Activated CD4-positive, alpha-beta T cell treated with anti-CD3 and anti-CD28 coated beads, Interleukin-10, Interleukin-2, amounts not matched to agents 100 ng/mL and 50 ng/mL, durations not matched to agents 16 hours and 8 hours (primary cell): ENCODE data around the gene NELFA.

Experiments
- DNase-seq: peaks from one replicate; pipeline ENCODE4 v3.0.0-alpha.2; 2020

The NELFA gene

DNA sequence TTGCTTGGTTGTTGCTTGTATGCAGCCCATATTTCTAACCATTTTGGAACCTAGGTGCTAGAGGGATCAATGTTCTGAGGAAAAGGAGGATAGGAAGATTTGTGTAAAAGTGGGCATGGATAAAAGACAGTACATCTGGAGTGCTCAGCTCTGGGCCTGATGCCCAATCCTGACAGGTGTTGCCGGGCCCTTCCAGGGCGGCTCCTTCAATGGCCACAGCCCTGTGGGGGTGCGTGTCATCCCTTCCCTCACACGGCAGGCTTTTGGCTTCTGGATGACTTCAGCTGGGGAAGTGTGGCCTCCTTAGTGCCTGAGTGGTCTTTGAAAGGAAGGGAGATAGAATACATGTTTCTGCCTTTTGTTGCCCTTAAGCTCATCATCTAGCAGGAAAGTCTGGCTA is 47.2 kb downstream of the NELFA start:
- no peak for DNase-seq

DNA sequence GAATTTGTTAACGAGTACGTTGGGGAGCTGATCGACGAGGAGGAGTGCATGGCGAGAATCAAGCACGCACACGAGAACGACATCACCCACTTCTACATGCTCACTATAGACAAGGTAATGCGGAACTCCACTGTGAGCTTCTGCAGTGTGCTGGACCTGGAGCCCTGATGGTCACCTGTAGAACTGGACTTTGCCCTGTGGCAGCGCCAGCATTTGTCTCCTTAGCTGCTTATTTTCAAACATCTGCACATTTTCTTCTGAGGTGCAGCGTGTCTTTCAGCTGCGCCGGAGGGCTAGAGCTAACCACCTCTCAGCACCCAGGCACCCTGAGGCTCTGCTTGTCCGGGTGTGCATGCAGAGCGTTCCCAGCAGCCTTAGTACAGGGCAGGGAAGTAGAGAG is 47.7 kb downstream of the NELFA start:
- DNase-seq: no peak

DNA sequence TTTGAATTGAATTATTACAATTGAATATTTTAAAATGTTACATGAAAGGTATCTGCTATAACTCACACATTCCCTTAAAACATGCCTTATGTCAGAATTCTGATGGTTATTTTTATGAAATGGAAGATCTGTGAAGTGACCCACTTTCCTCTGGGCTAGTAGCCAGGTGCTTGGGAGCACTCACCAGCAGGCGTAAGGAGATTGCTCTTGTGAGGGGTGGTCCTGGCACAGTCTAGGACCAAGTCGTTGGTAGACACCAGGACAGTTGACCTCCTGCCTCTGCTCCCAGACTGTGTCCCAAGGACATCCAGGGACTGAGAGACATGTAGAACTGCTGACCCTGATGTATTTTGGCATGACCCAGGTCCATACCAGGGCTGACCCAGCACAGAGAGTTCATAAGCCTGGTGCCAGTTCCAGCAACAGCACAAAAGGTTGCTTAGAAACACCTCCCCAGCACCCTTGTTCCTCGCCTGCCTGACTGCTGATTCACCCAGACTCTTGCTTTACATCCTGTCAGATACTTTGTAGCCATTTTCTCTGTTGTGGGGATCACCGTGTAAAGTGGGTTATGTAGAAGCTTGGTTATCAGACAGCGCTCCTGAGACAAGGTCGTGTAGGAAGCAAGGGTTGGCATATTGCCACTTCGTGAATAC is 48.5 kb downstream of the NELFA start:
- no peak for DNase-seq

DNA sequence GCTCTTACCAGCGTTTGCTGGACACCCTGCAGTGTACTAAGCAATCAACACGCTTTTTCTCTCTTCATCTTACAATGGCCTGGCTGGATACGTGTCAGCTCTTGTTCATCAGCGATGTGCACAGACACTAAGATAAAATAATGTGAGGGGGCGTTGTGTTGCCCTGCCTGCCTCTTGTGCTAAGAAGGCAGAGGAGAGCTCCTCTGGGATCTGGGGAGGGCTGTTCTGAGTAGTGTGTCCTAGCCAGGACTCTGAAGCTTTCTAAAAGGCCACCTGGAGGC is 49.7 kb downstream of the NELFA start:
- DNase-seq: no peak

DNA sequence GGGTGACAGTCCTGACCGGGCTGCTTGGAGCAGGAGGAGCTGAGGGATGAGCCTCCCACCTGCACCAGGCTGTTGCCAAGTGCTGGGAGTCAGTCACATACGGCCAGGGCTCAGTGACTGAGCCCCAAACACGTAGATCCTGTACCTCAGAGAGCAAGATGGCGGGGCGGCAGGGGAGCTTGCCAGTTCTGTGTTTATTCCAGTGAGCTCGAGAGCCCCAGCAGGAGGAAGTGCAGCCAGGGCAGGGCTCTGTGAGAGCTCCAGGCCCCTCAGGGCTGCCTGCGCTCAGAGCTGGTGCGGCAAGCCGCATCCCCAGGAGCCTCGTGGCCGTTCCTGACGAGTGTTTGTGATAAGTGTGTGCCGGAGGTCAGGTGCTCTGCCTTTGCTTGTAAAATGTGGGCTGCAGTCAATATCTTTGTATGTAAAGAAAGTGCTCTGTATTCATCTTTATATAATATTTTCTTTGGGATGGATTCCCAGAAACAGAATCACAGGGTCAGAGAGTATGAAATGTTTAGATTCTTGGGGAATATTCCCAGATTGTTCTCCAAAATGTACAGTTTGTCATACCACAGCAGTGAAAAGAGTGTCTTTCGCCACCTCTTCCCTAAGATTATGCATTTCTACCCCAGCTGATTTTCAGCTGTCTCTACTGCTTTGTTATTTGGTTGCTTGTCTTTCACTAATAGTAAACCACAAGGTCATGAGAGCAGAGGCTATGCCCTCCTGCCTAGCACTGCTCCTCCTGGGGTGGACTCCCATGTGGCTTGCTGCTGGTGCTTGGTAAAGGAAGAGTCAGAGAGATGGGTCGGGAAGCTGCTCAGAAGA is 50.3 kb downstream of the NELFA start:
- no peak for DNase-seq

DNA sequence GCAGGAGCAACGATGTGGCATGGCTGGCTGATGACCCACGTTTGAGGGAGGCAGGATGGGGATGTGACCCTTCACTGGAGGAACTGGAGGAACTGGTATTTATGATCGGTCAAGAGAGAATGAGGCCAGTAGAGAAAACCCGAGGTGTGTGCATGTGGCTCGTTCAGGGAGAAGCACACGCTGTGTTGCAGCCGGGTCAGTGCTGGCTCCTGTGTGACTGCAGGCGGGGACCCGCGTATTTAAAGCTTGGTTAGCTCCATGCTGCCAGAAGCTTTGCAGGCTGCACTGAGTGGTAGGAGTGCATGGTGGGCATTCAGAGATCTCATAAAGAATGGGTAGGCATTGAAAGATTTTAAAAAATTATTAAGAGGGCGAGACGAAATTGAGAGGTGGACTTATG is 52.1 kb downstream of the NELFA start:
- DNase-seq: no peak

DNA sequence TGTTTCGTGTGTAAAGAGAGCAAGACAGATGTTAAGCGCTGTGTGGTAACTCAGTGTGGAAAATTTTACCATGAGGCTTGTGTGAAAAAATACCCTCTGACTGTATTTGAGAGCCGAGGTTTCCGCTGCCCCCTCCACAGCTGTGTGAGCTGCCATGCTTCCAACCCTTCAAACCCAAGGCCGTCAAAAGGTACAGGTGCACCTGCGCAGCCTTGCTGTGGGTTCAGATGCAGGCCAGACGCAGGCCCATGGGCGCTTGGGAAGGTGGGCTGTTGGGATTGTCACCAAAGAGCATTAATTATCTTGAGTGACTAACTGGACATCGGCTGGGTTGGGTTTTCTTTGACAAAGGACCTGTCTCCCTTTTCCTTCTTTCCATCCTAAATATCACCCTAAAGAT is 55.4 kb downstream of the NELFA start:
- no peak for DNase-seq

DNA sequence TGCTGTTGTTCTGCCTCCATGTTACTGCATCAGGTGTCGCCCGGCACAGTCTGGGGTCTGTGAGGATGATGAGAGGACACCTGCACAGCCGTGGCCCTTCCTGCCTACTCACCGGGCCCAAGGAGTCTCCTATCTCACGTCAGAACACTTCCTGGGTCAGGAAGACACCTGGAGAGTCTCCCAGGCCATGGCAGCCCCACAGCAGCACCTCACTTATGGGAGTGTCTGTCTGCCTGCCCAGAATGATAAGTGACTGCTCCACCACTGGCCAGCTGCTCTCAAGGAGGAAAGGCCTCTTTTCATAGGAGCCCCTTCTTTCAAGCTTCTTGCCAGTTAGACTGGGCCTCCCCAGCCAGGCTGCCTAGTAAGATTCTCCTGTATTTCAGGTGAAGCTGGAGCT is 56.1 kb downstream of the NELFA start:
- DNase-seq: no peak

DNA sequence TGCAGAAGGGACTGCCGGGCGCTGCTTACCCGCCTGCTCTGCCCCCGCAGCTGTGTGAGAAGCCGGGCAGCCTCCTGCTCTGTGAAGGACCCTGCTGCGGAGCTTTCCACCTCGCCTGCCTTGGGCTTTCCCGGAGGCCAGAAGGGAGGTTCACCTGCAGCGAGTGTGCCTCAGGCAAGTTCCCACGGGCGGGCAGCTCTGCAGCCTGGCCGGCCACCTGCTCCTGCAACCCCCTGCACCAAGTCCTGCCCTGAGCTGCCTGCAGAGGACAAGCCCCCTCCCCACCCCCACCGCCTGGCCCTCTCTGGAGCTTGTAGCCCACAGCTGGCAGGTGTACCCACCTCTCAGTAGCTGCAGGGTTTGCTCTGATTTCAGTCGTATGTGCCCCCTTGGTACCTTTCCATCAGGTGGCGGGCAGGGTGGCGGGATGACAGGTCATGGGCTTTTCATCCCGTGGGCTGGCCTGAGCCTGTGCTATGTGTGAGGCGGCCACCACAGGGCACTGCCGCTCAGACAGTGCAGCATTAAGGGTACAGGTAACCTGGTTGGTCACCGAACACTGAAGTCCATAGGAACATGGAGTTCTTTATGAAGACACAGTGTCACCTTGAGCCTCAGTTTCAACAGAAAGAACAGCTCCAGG is 56.6 kb downstream of the NELFA start:
- no peak for DNase-seq

DNA sequence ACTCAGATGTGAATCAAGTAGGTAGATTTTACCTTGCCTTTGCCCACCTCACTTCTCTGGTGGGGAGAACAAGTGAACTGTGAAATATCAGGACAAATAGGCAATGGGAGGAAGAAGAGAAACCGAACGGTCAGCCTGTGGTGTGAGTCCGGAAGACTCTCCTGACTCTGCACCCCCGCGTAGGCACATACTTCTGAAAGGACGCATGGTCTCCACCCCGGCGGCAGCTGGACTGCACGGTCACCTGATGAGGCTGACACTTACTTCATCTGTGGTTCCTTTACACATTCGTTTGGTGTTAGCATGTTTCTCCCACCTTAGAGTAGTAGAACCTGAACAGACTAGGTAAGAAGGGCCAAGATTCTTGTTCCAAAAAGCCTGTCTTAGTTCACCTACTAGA is 58.4 kb downstream of the NELFA start:
- DNase-seq: no peak

DNA sequence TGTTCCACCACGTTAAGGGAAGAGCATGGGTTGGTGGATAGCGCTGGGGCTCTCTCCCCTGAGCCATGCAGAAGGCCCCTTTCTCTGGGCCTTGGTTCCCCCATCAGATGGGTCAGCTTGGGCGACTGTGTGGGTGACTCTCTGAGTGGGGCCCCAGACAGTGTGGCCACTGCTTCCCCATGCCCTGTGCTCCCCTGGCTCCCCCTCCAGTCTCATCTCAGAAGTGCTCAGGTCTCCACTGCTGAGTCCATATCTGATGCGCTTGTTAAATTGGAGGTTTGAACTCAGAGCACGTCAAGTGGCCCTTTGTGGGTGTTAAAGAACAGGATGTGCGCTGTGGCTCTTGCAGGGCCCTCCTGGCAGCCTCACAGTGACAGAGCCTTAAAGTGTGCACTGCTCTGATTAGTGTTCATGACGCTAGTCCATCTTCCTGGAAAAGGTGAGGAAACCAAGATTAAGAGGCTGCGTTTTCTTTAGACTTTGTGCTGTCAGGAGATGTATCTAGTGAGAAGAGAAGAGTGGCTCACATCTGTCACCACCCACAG is 59.8 kb downstream of the NELFA start:
- no peak for DNase-seq

DNA sequence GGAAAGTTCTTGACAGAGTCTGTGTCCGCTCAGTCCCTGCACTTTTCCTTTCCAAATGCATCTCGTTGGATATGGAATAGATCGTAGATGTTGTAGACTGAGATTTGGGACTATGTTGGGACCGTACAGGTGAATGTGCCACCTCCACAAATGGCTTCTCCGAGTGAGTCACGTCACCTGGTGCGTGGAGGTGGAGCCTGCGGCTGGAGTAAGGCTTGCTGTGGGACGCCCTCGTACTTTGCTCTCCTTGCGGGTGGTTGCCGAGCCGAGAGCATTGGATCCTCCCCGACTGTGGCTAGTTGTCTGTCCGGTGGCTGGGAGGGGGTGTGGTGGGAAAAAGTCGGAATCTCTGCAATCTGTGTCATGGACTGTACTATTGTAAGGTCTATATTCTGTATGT is 60.5 kb downstream of the NELFA start:
- DNase-seq: no peak

DNA sequence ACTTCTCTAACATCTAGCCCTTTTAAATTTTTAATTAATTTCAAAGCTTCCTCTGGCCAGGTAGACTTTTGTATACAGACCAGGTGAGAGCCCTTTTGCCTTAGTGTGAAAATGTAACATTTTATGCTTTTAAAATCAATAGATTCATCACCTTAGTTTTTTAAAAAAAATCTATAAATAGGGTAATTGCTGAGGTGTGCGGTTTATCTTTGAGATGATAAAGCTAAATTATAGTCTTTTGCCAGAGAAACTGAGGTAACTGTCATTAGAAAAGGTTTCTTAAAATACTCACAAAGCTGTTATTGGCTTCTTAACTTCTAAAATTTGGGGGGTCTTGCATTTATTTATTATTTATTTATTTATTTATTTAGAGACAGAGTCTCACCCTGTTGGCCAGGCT is 62.9 kb downstream of the NELFA start:
- DNase-seq: no peak

DNA sequence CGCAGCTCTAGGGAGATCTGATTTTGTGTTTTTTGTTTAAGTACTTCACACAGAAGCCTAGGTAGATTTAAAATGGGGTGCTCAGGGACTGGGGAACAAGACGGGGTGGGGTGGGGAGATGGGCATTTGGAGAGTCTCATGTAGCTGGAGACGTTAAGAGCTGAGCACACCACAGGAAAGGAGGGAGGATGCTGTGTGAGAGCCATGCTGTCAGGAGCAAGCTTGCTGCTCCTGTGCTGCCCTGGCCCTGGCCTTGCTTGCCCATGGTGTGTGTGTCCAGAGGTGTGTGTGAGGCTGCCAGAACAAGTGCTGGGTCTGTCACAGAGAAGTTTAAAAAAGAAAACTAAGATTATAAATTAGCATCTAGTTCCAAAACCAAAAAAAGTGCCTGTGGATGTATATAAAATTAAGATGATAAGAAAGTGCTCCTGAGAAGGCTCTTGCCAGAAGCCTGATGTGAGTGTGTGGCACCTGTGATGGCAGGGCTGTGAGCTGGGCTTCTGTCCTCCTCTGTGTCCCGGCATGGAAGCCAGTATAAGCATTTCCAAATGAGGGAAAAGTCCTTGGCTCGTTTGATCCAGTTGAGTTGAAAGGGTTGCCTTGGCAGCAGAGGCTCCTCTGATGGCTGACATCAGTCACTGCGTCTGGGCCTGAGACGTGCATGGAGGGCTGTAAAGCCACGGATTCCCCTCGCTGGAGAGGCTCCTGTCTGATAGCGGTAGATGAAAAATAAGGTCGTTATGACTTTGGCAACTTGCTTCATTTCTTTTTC is 63.5 kb downstream of the NELFA start:
- DNase-seq: no peak

DNA sequence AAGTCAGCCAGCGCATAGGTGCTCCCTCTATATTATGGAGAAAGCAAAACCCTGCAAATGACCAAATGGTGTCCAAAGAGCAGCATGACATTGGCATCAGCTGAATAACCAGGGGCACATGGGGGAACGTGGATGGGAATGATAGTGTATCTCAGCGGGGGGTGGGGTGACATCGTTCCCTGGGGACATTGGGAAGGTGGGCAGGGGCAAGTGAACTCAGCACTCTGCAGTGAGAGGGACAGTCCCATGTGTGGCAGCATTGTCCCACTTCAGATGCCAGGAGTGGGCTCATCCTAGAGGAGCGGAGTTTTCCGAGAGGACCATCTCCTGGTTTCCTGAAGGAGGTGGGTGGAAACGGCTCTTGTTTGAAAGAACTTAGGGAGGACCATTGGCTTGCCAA is 64.8 kb downstream of the NELFA start:
- DNase-seq: no peak

DNA sequence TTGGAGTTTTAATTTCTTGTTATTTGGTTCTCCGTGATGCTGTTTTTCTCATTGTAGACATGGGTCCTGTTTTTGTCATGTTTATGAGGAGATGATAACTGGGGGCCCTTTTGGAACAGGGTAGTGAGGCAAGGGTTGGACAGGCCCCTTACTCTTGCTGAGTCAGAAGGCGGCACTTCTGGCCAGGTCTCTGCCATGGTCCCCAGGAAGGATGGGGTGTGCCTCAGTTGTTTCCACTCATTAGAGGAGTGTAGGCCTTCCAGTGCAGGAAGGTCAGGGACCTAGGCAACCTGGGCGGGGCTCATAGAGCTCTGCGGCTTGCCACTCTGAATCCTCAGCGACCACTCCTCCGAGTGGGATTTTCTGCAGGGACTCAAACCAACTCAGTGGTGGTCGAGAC is 68.2 kb downstream of the NELFA start:
- DNase-seq: no peak

DNA sequence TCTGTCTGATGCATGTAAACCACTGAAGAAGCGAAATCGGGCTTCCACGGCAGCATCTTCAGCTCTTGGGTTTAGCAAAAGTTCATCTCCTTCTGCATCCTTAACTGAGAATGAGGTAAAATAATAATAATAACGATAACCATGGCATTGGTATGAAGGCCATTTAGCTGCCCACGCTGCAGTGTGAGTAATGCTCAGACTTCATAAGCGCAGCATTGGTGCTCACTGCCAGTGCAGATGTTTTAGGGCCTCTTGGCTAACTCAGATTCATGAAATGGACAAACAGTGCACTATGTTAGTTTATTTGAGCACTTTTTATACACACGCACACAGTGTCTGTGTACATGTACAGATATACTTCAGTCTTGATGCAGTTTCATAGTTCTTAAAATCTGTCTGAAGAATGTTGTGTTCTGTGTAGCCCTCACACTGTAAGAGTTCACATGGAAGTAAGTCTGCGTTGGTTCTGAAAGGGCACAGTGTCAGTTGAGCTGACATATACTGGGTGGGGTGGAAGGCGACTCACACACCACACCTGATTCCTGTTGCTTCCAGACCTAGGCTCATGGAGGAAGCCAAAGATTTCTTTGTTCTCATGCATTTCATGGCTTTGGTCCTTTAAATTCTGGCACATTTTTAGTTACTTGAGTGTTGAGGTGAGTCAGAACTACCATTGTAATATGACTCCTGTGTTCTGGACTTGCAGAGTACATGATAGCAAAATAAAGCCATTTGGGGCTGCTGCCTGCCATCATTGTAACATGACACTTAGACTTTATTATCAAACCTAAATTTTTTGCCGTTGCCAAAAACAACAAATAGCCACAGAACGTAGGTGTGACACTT is 68.9 kb downstream of the NELFA start:
- no peak for DNase-seq

DNA sequence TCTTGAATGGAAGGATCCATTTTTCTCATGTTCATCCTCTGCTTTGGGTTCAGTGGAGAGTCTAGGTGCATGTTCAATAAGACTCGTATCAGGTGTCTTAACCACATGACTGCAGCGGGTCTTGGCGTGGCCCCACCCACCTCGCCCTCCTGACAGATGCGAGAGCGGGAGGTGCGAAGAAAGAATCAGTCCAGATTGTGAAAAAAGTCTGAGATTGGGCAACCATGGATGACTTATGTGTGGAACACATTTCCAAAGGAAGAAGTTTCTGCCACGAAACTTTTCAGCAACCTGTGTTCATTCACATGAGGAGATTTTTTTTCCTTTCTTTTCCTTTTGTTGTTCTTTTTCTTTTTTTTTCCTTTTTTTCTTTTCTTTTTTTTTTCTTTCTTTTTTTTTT is 70.7 kb downstream of the NELFA start:
- no peak for DNase-seq

DNA sequence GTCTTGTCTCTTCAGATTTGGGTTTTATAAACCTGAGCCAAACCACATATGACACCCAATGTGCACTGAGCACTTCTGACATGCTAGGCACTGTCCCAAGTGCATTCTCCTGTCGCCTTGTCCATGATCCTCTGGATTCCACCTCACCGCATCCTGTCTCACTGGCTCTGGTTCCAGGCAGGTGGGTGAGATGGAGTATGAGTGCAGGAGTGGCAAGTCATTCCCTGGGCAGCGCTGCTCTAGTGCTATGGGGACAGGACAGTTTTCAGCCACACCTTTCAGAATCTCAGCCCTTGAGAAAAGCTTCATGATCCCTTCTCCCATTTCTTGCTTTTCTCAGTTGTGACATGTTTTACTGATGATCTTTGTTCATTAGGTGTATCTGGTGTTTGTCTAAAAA is 71.2 kb downstream of the NELFA start:
- no peak for DNase-seq

DNA sequence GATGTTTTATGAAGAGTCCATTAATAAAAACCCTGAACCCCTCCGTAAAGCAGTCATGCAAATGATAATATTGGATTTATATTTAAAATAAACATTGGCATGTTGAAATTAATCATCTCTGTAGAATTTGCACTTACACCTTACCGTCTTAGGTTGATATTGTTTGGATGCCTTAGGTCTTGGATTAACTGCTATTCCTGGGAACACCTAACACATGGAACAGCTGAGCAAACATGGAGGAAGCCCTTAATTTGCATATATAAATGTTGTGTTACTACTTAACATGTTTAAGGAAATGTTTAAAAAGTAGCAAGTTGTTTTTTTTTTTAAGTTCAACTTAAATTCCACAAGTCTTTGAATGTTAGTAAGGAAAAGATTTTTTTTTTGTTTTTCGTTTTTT is 75.1 kb downstream of the NELFA start:
- DNase-seq: no peak

DNA sequence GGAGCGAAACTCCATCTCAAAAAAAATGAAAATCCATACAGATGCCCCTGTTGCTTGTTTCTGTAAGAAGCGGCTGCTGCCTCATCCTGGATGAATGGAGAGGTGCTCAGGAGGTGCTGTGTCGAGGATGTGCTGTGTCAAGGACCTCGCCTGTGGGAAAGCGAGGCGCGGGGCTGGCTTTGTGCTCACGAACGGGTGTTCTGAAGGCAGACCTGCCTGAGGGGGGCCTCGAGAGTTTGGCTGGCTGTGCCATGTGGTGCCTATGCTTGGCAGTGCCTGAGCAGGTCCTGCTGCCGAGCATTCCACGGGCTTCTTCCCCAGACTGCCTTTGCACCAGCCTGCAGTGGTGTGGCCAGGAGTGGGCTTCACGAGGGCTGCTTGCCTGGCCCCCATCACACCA is 76.0 kb downstream of the NELFA start:
- DNase-seq: no peak
